Measurements from ENCODE around the gene RPN1.

DNA sequence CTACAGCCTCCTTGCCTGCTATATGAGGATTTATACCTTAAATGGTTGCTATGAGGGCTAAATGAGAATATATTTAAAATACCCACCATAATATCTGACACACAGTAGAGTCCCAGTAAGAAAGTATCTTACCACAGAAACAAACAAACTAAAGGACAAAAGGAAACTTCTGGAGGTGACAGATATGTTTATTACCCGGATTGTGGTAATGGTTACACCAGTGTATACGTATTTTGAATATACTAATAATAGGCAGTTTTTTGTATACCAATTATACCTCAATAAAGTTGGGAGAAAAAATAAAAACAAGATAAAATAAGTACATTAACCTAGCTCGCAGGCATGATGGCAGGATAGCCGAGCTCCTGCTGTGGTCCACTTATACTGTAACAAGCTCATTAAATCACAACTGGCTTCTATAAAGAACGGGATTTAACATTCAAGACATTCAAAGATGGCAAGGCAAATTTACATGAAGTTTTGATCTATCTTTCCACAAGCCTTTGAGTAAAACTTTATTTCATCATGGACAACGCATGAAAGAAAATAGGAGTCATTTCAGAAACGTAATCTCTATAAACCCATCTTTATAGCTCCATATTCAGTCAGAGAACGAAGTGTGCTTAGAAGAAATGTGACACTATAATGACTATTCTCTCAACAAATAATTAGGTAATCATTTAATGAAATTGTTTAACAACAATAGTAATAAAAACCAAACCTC, 1.5 kb downstream of the RPN1 start:
- TF ChIP-seq, protein P1, sequence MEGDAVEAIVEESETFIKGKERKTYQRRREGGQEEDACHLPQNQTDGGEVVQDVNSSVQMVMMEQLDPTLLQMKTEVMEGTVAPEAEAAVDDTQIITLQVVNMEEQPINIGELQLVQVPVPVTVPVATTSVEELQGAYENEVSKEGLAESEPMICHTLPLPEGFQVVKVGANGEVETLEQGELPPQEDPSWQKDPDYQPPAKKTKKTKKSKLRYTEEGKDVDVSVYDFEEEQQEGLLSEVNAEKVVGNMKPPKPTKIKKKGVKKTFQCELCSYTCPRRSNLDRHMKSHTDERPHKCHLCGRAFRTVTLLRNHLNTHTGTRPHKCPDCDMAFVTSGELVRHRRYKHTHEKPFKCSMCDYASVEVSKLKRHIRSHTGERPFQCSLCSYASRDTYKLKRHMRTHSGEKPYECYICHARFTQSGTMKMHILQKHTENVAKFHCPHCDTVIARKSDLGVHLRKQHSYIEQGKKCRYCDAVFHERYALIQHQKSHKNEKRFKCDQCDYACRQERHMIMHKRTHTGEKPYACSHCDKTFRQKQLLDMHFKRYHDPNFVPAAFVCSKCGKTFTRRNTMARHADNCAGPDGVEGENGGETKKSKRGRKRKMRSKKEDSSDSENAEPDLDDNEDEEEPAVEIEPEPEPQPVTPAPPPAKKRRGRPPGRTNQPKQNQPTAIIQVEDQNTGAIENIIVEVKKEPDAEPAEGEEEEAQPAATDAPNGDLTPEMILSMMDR (IDR thresholded peaks at IDR 0.05): no peak
- no peak for TF ChIP-seq POLR2AphosphoS5 (IDR thresholded peaks at IDR 0.05)
- TF ChIP-seq POLR2A (IDR thresholded peaks at IDR 0.05): no peak

All from sigmoid colon (tissue), 4 donors.